ENCODE results near the gene CDKN2B-AS1. TPM values are rescaled to one million over a fixed set of nuclear protein-coding genes. Genes with fewer than 3 reads are reported as not detected.

CDKN2B-AS1 gene
- total and polyA plus RNA-seq, 2 experiments from 2014 or later: 0.14 TPM; not detected in 1

GRCh38 chr9:22029231-22029630, 34.6 kb downstream of the CDKN2B-AS1 start:
- ATAC-seq (no peak), DNase-seq (ENCODE audit: low spot score) (no peak)
- Histone ChIP-seq H3K4me3 (no peak overlapping the region), H3K9me2 (ENCODE audit: insufficient read depth) (peaks cover 6% of the 10 kb centered on the region; the same call in 1 of the 2 replicates), H4K20me1 (replicated peaks; ENCODE audit: insufficient read depth) (no peaks in the 10 kb centered on the region), H3K27me3 (ENCODE audit: insufficient read depth) (no peaks in the 10 kb centered on the region), H3K4me2 (no peak overlapping the region), H2AFZ (no peak overlapping the region), H3K4me1 (ENCODE audit: insufficient read depth) (peaks cover 12% of the 10 kb centered on the region), H3K27ac (ENCODE audit: low read depth) (no peak overlapping the region), H3K36me3 (ENCODE audit: insufficient read depth) (no peaks in the 10 kb centered on the region), H3F3A (replicated peaks; ENCODE audit: low read depth) (no peaks in the 10 kb centered on the region), H3K79me2 (replicated peaks; ENCODE audit: insufficient read depth) (no peaks in the 10 kb centered on the region)
- no peaks in the 10 kb centered on the region for H3K36me3 Mint-ChIP-seq (ENCODE audit: low read depth)
- TF ChIP-seq POLR2AphosphoS5 (IDR thresholded peaks at IDR 0.05; ENCODE audit: low read depth): no peak
- TF ChIP-seq ZNF462 (CRISPR knock-in tag; IDR thresholded peaks at IDR 0.05): no peak
- TF ChIP-seq EZH2phosphoT487 (IDR thresholded peaks at IDR 0.05; ENCODE audit: unreplicated experiment): no peak
- TF ChIP-seq CTCF (conservative IDR thresholded peaks at IDR 0.05; ENCODE audit: low read depth in 2 of 2): no peak
- no peak for TF ChIP-seq STAT1 (IDR thresholded peaks at IDR 0.05; ENCODE audit: unreplicated experiment)
- TF ChIP-seq ZNF114 (CRISPR knock-in tag; IDR thresholded peaks at IDR 0.05): no peak
- no peak for TF ChIP-seq JUNB (IDR thresholded peaks at IDR 0.05; ENCODE audit: unreplicated experiment)
- TF ChIP-seq REST (IDR thresholded peaks at IDR 0.05; ENCODE audit: unreplicated experiment): no peak
- no peak for TF ChIP-seq EZH2 (IDR thresholded peaks at IDR 0.05; ENCODE audit: low read depth, unreplicated experiment)
- no peak for TF ChIP-seq ZNF331 (CRISPR knock-in tag; IDR thresholded peaks at IDR 0.05; ENCODE audit: low read depth)
- no peak for TF ChIP-seq CREB1 (CRISPR knock-in tag; IDR thresholded peaks at IDR 0.05; ENCODE audit: low read depth)
- TF ChIP-seq NANOG (IDR thresholded peaks at IDR 0.05; ENCODE audit: borderline replicate concordance): no peak
- H3K4me3 Mint-ChIP-seq: no peak overlapping the region
- no peaks in the 10 kb centered on the region for H3K9me3 Mint-ChIP-seq
- H3K27me3 Mint-ChIP-seq (ENCODE audit: insufficient read depth, low read depth, poor library complexity): no peaks in the 10 kb centered on the region
- H3K27ac Mint-ChIP-seq: no peak overlapping the region
- peaks cover 11% of the 10 kb centered on the region for H3K4me1 Mint-ChIP-seq

Measured in GM23338 (cell line).